A549 treated with Mapracorat at 1 μM for 4 hours (cell line): ENCODE results near the gene UAP1L1. TPM values are rescaled to one million over a fixed set of nuclear protein-coding genes. Genes with fewer than 3 reads are reported as not detected.

Experiments used
- total RNA-seq: library from RNA; stranded (reverse); fragments of 200-300 nt; extraction: Qiagen RNA extraction; gene quantifications from 5 replicates; pipeline ENCODE4 v1.2.3, GENCODE V29; 2022

The UAP1L1 gene, protein sequence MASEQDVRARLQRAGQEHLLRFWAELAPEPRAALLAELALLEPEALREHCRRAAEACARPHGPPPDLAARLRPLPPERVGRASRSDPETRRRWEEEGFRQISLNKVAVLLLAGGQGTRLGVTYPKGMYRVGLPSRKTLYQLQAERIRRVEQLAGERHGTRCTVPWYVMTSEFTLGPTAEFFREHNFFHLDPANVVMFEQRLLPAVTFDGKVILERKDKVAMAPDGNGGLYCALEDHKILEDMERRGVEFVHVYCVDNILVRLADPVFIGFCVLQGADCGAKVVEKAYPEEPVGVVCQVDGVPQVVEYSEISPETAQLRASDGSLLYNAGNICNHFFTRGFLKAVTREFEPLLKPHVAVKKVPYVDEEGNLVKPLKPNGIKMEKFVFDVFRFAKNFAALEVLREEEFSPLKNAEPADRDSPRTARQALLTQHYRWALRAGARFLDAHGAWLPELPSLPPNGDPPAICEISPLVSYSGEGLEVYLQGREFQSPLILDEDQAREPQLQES
- total RNA-seq = 9.3 to 16.6 TPM (median 12.2 TPM) in 5 replicates

DNA sequence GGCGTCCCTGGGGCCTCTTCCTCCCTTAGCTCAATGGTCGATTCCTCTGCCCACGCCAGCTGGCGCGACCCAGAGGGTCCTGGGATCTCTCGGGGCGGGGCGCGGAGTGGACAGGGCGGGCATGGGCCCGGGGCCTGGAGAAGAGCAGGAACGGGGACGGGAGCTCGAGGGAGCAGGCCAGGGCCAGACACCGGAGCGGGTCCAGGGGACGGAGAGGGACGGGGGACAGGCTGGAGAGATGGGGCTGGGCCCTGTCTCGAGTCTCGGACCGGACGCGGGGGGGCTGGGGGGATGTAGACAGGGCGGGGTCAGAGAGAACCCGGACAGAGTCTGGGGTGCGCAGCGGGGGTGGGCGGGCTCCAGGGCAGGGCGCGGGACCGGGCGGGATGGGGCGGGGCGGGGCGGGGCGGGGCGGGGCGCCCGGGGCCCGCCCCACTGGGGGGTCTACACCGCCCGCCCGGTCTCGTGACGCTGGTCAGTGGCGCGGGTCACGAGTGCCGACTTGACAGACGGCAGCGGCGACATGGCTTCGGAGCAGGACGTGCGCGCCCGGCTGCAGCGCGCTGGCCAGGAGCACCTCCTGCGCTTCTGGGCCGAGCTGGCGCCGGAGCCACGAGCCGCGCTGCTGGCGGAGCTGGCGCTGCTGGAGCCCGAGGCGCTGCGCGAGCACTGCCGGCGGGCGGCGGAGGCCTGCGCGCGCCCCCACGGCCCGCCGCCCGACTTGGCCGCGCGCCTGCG is at the start of gene UAP1L1:
TSS of gene UAP1L1 (plus strand) at position 508 of the 738 bp plus-strand sequence. CDS start at position 524, 16 bp downstream.

DNA sequence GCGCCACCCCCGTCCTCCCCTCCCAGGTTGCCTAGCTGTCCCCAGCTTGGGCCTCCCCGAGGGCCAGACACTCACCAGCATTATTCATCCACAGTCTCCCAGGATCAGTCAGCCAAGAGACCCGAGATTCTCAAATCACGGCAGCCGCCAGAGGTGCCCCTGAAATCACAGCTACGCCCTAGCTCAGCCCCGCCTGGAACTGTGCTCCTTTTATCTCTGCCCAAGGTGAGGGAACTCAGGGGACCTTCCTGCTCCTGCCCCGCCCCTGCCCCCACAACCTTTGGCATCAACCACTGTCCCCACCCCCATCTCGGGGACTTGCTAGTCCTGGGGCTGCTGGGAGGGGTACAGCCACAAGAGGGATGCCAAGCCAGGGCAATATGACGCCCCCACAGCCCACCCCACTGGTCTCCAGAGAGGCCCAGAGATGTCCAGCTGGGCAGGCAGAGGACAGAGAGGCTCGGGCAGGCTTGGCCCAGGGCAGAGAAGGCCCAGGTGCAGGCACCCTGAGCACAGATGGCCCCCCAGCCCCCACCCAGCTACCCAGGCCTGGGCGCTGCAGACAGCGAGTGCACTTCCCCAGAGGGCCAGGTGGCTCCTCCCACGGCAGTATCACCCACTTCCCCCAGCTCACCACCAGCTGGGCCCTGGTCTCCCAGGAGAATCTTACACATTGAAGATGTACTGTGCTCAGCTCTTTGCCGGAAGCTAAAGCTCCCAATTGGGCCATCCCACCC is 45.2 kb upstream of the UAP1L1 start, which contains the start of gene FUT7:
TSS of gene FUT7 (minus strand) at position 185 of the 737 bp plus-strand sequence. CDS start at position 88, 97 bp downstream.

DNA sequence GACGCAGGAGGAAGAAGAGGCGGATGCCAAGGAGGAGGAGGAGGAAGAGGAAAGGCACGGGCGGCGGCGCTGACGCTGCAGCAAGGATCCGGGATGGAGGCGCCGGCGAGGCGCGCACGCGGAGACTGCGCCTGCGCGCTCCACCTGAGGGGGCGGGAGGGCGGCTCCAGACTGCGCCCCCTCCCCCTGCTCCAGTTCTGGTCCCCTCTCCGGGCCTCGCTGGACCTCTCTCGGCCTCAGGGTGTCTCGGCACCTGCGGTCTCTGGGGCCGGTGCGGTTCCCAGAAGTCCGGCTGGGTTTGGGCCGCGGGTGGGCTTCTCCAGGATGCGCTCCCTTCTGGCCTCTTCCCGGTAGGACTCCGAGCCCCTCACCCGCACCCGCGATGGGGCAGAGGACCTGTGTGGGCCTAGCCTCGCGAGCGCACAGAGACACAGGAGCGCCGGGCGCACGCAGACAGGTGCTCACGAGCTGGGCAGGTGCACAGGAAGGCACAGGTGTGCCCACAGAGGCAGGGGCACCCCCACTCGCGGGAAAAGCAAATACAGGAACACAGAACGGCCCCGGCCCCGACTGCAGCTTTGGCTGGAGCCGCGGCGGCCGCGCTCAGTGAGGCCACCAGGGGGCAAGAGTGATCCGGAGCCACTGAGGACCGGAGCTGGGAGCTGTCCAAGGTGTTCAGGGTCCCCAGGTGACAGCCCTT is 31.1 kb upstream of the UAP1L1 start, which contains the start of gene NPDC1:
TSS of gene NPDC1 (minus strand) at position 90 of the 700 bp plus-strand sequence. CDS start 188 bp downstream, outside the sequence.

DNA sequence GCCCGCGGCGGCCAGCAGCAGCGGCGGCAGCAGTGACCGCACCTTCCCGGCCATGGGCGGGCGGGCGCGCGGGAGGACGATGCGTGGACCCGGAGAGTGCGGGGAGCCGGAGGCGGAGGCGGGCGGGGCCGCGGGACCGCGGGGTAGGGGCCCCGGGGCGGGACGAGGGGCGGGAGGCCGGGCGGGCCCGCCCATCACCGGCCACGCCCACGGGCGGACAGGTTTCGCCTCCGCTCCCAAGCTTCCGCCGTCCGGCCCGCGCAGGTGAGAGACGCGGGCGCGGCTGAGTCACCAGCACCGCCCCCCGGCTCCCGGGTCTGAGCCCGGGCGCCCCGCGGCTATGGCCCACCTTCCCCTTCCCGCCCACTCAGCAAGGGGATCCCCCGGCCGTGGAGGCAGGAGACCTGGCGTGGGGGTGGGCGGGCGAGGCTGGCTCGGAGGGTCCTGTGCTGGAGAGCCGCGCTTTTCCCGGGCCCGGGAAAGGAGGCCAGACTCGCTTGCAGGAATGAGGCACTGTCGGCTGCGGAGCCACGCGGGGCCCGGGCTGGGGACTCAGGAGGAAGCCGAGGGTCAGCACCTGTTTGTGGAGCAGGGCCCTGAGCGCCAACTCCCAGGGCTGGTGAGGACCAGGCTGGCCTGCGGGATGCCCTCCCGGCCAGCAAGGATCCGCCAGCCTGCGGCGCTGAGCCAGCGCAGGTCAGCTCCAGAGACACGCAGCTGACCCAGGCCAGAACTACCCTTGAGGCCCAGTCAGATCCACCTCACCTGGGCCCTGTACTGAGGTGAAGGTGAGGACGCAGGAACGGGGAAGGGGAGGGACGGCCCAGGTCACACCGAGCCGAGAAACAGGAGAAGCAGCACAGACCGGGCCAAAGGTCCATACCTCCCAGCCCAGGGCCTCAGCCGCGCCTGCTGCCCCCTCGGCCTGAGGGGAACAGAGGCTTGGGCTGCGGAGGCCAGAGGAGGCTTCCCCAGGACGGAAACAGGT is 23.1 kb upstream of the UAP1L1 start, which contains the start of gene ENTPD2:
TSS of gene ENTPD2 (minus strand) at position 118 of the 988 bp plus-strand sequence. CDS start at position 54, 64 bp downstream.

DNA sequence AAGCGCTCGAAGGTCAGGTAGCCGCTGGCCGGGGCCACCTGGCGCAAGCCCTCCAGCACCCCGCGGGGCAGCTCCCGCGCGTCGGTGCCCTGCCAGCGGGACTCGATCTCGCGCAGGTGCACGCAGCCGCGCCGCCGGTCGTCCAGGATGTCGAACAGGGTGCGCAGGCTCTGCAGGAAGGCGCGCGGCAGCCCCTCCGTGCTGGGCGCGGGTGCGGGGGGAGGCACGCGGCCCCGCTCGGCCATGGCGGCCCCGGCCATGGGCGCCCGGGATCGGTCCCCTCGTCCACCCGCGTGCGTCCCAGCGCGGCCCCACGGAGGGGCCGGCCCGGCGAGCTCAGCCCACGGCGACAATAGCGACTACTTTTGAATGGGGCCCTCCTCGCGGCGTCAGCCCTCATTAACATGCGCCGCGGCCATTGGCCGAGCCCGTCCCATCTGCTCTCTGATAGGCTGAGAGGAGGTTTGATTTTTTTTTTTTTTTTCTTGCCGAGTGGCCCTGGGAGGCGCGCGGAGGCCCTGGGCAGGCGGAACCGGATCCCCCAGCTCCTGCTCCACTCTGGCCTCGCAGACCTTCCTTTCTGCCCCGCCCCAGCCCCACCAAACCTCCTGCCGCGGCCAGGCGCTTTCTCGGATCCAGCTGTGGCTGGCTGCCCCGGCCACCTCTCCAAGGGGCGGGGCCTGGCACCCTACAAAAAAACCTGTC is 7.0 kb upstream of the UAP1L1 start, which contains the start of gene SAPCD2:
TSS of gene SAPCD2 (minus strand) at position 357 of the 705 bp plus-strand sequence. CDS start at position 260, 97 bp downstream.

DNA sequence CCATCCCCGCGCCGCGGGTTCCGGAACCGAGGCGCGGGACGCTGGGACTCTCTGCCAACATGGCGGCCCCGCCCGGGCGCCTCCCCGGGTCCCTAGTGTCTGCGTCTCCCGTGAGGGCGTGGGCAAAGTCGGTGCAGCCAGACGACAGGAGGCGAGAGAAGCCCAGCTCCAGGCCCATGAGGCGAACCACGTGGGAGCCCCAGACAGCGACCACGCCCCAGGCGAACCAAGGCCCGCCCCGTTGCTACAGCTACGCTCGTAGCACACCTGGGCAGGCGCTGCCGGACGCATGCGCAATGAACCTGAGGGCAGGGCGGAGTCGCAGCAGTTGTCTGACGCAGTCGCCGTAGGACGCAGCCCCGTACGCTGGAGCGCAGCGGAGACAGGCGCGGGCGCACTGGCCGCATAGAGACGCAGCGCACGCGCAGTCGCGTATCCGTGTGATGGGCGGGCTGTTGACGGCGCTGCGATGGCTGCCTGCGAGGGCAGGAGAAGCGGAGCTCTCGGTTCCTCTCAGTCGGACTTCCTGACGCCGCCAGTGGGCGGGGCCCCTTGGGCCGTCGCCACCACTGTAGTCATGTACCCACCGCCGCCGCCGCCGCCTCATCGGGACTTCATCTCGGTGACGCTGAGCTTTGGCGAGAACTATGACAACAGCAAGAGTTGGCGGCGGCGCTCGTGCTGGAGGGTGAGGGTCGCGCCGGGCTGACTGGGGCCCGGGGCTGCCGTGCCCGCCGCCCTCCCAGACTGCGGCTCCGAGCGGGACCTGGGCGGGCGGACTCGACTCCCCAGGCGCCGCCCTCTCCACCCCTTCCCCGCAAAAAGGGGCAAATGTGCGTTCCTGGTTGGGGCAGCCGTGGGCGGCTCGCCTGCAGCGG is 9.5 kb downstream of the UAP1L1 start, which contains the start of gene MAN1B1:
TSS of gene MAN1B1 (plus strand) at position 455 of the 878 bp plus-strand sequence. CDS start at position 470, 15 bp downstream.

DNA sequence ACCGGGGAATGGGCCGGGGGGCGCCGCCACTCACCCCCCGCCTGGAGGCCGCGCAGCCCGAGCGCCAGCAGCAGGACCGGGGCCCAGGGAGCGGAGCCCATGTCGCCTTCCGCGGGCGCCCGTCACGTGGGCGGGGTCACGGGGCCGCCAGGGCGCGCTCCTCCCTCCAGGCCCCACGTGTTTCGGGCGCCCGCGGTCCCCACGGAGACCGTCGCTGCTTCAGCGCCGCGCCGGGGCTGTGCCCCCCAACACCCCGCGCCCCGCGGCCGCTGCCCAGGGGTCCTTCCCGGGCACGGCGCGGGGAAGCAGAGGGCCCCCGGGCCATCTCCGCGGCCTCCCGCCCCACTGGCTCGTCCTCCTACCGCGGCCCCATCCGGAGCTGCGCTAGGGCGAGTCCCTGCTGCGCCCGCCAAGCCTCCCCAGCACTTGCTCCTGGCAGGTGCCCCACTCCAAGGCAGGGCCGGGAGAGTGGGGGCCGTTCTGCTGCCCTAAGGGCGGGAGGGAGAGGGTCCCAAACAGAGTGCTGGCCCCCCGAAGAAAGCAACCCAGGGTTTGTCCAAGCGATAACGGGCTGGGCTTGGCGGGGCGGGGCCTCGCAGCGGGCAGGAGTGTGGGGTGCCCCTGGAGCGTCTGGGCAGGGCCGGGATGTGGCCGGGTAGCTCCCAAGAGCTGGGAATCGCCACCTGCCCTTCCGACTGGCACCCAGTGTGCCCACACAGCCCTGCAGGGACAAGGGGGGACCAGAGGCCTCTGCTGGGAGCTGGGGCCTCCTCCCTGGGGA is 37.5 kb downstream of the UAP1L1 start, which contains the start of gene DPP7:
TSS of gene DPP7 (minus strand) at position 121 of the 781 bp plus-strand sequence. CDS start at position 101, 20 bp downstream.

Other genes starting within 250 kb of the UAP1L1 start
- 3.3 to 4.7 TPM (median 4.6 TPM) in 5 replicates for gene AJM1, start 235.0 kb upstream of the UAP1L1 start, total RNA-seq
- gene PHPT1, start 228.1 kb upstream of the UAP1L1 start, total RNA-seq = 279 to 323 TPM (median 297 TPM) in 5 replicates
- gene MAMDC4, start 225.2 kb upstream of the UAP1L1 start, total RNA-seq = 1.6 to 5.3 TPM (median 3.7 TPM) in 5 replicates
- gene EDF1, start 211.2 kb upstream of the UAP1L1 start, total RNA-seq = 435 to 512 TPM (median 456 TPM) in 5 replicates
- gene TRAF2, start 191.0 kb upstream of the UAP1L1 start, total RNA-seq = 38.3 to 63.1 TPM (median 52.9 TPM) in 5 replicates
- 62.7 to 103 TPM (median 99.7 TPM) in 5 replicates for gene FBXW5, start 132.8 kb upstream of the UAP1L1 start, total RNA-seq
- 0.42 to 3.2 TPM (median 0.76 TPM) in 5 replicates for gene C8G, start 132.3 kb upstream of the UAP1L1 start, total RNA-seq
- 1.0 to 1.9 TPM (median 1.3 TPM) in 5 replicates for gene LCN12, start 125.2 kb upstream of the UAP1L1 start, total RNA-seq
- 0.44 to 0.61 TPM (median 0.47 TPM) in 4 of 5 replicates, not detected in the other for gene PTGDS, start 100.0 kb upstream of the UAP1L1 start, total RNA-seq
- 0.07 to 0.24 TPM (median 0.10 TPM) in 5 replicates for gene LCNL1, start 94.5 kb upstream of the UAP1L1 start, total RNA-seq
- gene PAXX, start 85.1 kb upstream of the UAP1L1 start, total RNA-seq = 43.1 to 85.2 TPM (median 71.2 TPM) in 5 replicates
- 2.4 to 5.5 TPM (median 4.9 TPM) in 5 replicates for gene CLIC3, start 80.9 kb upstream of the UAP1L1 start, total RNA-seq
- 19.0 to 29.4 TPM (median 26.7 TPM) in 5 replicates for gene ABCA2, start 49.3 kb upstream of the UAP1L1 start, total RNA-seq
- 0.05 to 0.07 TPM (median 0.06 TPM) in 4 of 5 replicates, not detected in the other for gene FUT7, start 45.4 kb upstream of the UAP1L1 start, total RNA-seq
- gene NPDC1, start 31.3 kb upstream of the UAP1L1 start, total RNA-seq = 40.8 to 96.8 TPM (median 80.5 TPM) in 5 replicates
- gene ENTPD2, start 23.5 kb upstream of the UAP1L1 start, total RNA-seq = 2.2 to 2.9 TPM (median 2.4 TPM) in 5 replicates
- gene SAPCD2, start 7.0 kb upstream of the UAP1L1 start, total RNA-seq = 13.5 to 26.0 TPM (median 23.9 TPM) in 5 replicates
- 40.2 to 53.2 TPM (median 51.7 TPM) in 5 replicates for gene MAN1B1, start 9.5 kb downstream of the UAP1L1 start, total RNA-seq
- gene DPP7, start 37.2 kb downstream of the UAP1L1 start, total RNA-seq = 66.6 to 132 TPM (median 125 TPM) in 5 replicates
- gene GRIN1, start 61.6 kb downstream of the UAP1L1 start, total RNA-seq = 0.20 to 0.71 TPM (median 0.53 TPM) in 5 replicates
- gene LRRC26, start 92.5 kb downstream of the UAP1L1 start, total RNA-seq = 0.59 to 2.0 TPM (median 1.8 TPM) in 5 replicates
- gene TMEM210, start 94.5 kb downstream of the UAP1L1 start, total RNA-seq = not detected in 5 replicates
- gene ANAPC2, start 111.0 kb downstream of the UAP1L1 start, total RNA-seq = 23.4 to 36.8 TPM (median 34.5 TPM) in 5 replicates
- gene SSNA1, start 111.2 kb downstream of the UAP1L1 start, total RNA-seq = 103 to 151 TPM (median 139 TPM) in 5 replicates
- 6.0 to 10.8 TPM (median 10.2 TPM) in 5 replicates for gene TPRN, start 123.2 kb downstream of the UAP1L1 start, total RNA-seq
- 33.8 to 47.5 TPM (median 45.4 TPM) in 5 replicates for gene TMEM203, start 128.1 kb downstream of the UAP1L1 start, total RNA-seq
- 9.8 to 19.3 TPM (median 16.4 TPM) in 5 replicates for gene NDOR1, start 128.2 kb downstream of the UAP1L1 start, total RNA-seq
- gene RNF208, start 144.7 kb downstream of the UAP1L1 start, total RNA-seq = 1.1 to 2.1 TPM (median 1.8 TPM) in 5 replicates
- 2.5 to 5.4 TPM (median 4.8 TPM) in 5 replicates for gene CYSRT1, start 147.7 kb downstream of the UAP1L1 start, total RNA-seq
- gene RNF224, start 150.0 kb downstream of the UAP1L1 start, total RNA-seq = 0.07 to 0.44 TPM (median 0.31 TPM) in 5 replicates
- 0.08 to 0.28 TPM (median 0.09 TPM) in 3 of 5 replicates, not detected in the others for gene SLC34A3, start 153.4 kb downstream of the UAP1L1 start, total RNA-seq
- 637 to 832 TPM (median 729 TPM) in 5 replicates for gene TUBB4B, start 163.8 kb downstream of the UAP1L1 start, total RNA-seq
- not detected in 5 replicates for gene STPG3, start 173.8 kb downstream of the UAP1L1 start, total RNA-seq
- 43.1 to 58.5 TPM (median 55.8 TPM) in 5 replicates for gene NELFB, start 177.8 kb downstream of the UAP1L1 start, total RNA-seq
- 17.1 to 29.0 TPM (median 26.7 TPM) in 5 replicates for gene TOR4A, start 200.2 kb downstream of the UAP1L1 start, total RNA-seq
- gene NRARP, start 224.8 kb downstream of the UAP1L1 start, total RNA-seq = 2.4 to 5.6 TPM (median 4.3 TPM) in 5 replicates